HCT116 (cell line): ENCODE measurements around the gene CALCOCO1. TPM values are rescaled to one million over a fixed set of nuclear protein-coding genes. Genes with fewer than 3 reads are reported as not detected.

ENCODE experiments used
- ATAC-seq: fragments of 200-7000 bp; cut with Tn5 transposase; 2 replicates; pipeline ENCODE4 v1.9.1; 2020; ENCODE audit warnings: mild to moderate bottlenecking, moderate library complexity
- BruUV-seq: library from RNA; stranded (reverse); fragments of 400-500 nt; replicated peaks from 2 replicates; lab custom pipeline; 2021; lab: Mats Ljungman, UMichigan
- CTCF ChIA-PET: fragments of 300-600 bp; sonication (Branson Sonifier 250); formaldehyde crosslinking; loops from one replicate; lab custom pipeline; 2021; ENCODE audit warnings: antibody characterized with exemption; lab: Charles Lee
- POLR2A ChIA-PET: fragments of 300-600, 350-600 bp; sonication (Branson Sonifier 250); formaldehyde crosslinking; loops from one replicate; lab custom pipeline; 2021; ENCODE audit warnings: antibody characterized with exemption; lab: Charles Lee
- RAD21 ChIA-PET, 2 experiments: fragments of 300-600 bp; sonication (Branson Sonifier 250); formaldehyde crosslinking; loops; one replicate each; lab custom pipeline; 2023; ENCODE audit warnings: low total read pairs in 2 of 2; ENCODE audit not compliant: uncharacterized antibody in 2 of 2, unreplicated experiment in 2 of 2, low non-redundant PET in 1 of 2; lab: Charles Lee
- DNase-seq: peaks from one replicate; pipeline ENCODE4 v3.0.0-alpha.2; 2010; ENCODE audit warnings: low read depth, low spot score
- H2AFZ ChIP-seq: fragments of 200-600 bp; shearing (Covaris generic), sonication (generic); 2 replicates; pipeline ENCODE4 v1.6.1; 2017; ENCODE audit warnings: low read depth, mixed run types, mixed read lengths, antibody characterized with exemption, low read length; ENCODE audit not compliant: poor library complexity, severe bottlenecking
- H3K27ac ChIP-seq: 2 replicates; pipeline ENCODE4 v1.5.1; 2012; ENCODE audit warnings: low read depth, low read length
- H3K27me3 ChIP-seq: fragments of 200-600 bp; sonication (generic); 2 replicates; pipeline ENCODE4 v1.6.1; 2016; ENCODE audit warnings: mixed run types, low read length, mixed read lengths; ENCODE audit not compliant: insufficient read depth
- H3K36me3 ChIP-seq, 2 experiments: fragments of 200-500 bp in 1 of 2; fragments of 200-600 bp in 1 of 2; sonication (Bioruptor generic) in 1 of 2; sonication (generic) in 1 of 2; 2 replicates each; pipeline versions ENCODE4 v1.5.1 to v1.6.1; 2014 to 2016; ENCODE audit warnings: low read length in 2 of 2, inconsistent platforms in 1 of 2, mixed read lengths in 1 of 2, mixed run types in 1 of 2; ENCODE audit not compliant: insufficient read depth in 2 of 2, control insufficient read depth in 1 of 2
- H3K4me1 ChIP-seq, 2 experiments: fragments of 200-600 bp in 1 of 2; sonication (generic) in 1 of 2; 2 replicates each; pipeline versions ENCODE4 v1.5.1 to v1.6.1; 2012 to 2017; ENCODE audit warnings: low read length in 2 of 2, inconsistent platforms in 1 of 2, mild to moderate bottlenecking in 1 of 2, mixed read lengths in 1 of 2, mixed run types in 1 of 2, moderate library complexity in 1 of 2; ENCODE audit not compliant: insufficient read depth in 2 of 2, control insufficient read depth in 1 of 2
- H3K4me2 ChIP-seq: fragments of 200-600 bp; sonication (generic); 2 replicates; pipeline ENCODE4 v1.6.1; 2017; ENCODE audit warnings: mixed run types, low read length, mixed read lengths
- H3K4me3 ChIP-seq, 2 experiments: fragments of 200-600 bp in 1 of 2; sonication (generic) in 1 of 2; replicated peaks in 1 of 2; 2 replicates each; pipeline ENCODE4 v1.5.1; 2011 to 2016; ENCODE audit warnings: low read length in 2 of 2, control low read depth in 1 of 2, low read depth in 1 of 2, mild to moderate bottlenecking in 1 of 2, mixed read lengths in 1 of 2, mixed run types in 1 of 2
- H3K79me2 ChIP-seq: fragments of 200-600 bp; sonication (generic); 2 replicates; pipeline ENCODE4 v1.6.1; 2017; ENCODE audit warnings: mild to moderate bottlenecking, mixed run types, low read length, moderate library complexity, mixed read lengths; ENCODE audit not compliant: insufficient read depth
- H3K9ac ChIP-seq: fragments of 200-600 bp; sonication (generic); 2 replicates; pipeline ENCODE4 v1.6.1; 2016; ENCODE audit warnings: low read length, mixed read lengths
- H3K9me2 ChIP-seq: fragments of 200-600 bp; sonication (generic), shearing (Covaris generic); 2 replicates; pipeline ENCODE4 v1.6.1; 2017; ENCODE audit warnings: mixed run types, mild to moderate bottlenecking, moderate library complexity; ENCODE audit not compliant: insufficient read depth
- H3K9me3 ChIP-seq, 2 experiments: fragments of 200-500 bp in 1 of 2; fragments of 200-600 bp in 1 of 2; sonication (Bioruptor generic) in 1 of 2; sonication (generic) in 1 of 2; 2 replicates each; pipeline ENCODE4 v1.6.1; 2014 to 2017; ENCODE audit warnings: low read length in 2 of 2, mixed read lengths in 2 of 2, inconsistent platforms in 1 of 2, low read depth in 1 of 2, mild to moderate bottlenecking in 1 of 2, mixed run types in 1 of 2, moderate library complexity in 1 of 2; ENCODE audit not compliant: control insufficient read depth in 1 of 2, insufficient read depth in 1 of 2
- H4K20me1 ChIP-seq: fragments of 200-600 bp; sonication (generic), shearing (Covaris generic); 2 replicates; pipeline ENCODE4 v1.6.1; 2017; ENCODE audit warnings: mixed run types, mild to moderate bottlenecking, moderate library complexity; ENCODE audit not compliant: insufficient read depth
- ATF3 ChIP-seq: IDR thresholded peaks from 2 replicates; pipeline ENCODE4 v1.6.1; 2012
- CEBPB ChIP-seq: IDR thresholded peaks from 2 replicates; pipeline ENCODE4 v1.6.1; 2012; ENCODE audit warnings: low read depth
- EGR1 ChIP-seq: IDR thresholded peaks from 2 replicates; pipeline ENCODE4 v1.6.1; 2012; ENCODE audit warnings: low read depth
- ELF1 ChIP-seq: IDR thresholded peaks from 2 replicates; pipeline ENCODE4 v1.6.1; 2012; ENCODE audit warnings: low read depth, borderline replicate concordance
- EZH2 ChIP-seq: fragments of 200-600 bp; sonication (generic); IDR thresholded peaks from 2 replicates; pipeline ENCODE4 v1.6.1; 2017; ENCODE audit warnings: antibody characterized with exemption, mixed run types
- EZH2phosphoT487 ChIP-seq: fragments of 200-600 bp; IDR thresholded peaks from 2 replicates; pipeline ENCODE4 v1.6.1; 2018; ENCODE audit warnings: antibody characterized with exemption, borderline replicate concordance
- FOSL1 ChIP-seq: IDR thresholded peaks from 2 replicates; pipeline ENCODE4 v1.6.1; 2012; ENCODE audit warnings: low read depth
- MAX ChIP-seq: IDR thresholded peaks from 2 replicates; pipeline ENCODE4 v1.6.1; 2012
- POLR2A ChIP-seq: IDR thresholded peaks from 2 replicates; pipeline ENCODE4 v1.7.0; 2011; ENCODE audit warnings: borderline replicate concordance; ENCODE audit not compliant: insufficient read depth, insufficient read length; ENCODE audit errors: extremely low read depth
- RAD21 ChIP-seq: IDR thresholded peaks from 2 replicates; pipeline ENCODE4 v1.6.1; 2012; ENCODE audit warnings: low read depth, mild to moderate bottlenecking
- SIN3A ChIP-seq: IDR thresholded peaks from 2 replicates; pipeline ENCODE4 v1.6.1; 2012; ENCODE audit warnings: low read depth
- SP1 ChIP-seq: IDR thresholded peaks from 2 replicates; pipeline ENCODE4 v1.6.1; 2012; ENCODE audit warnings: low read depth
- SRF ChIP-seq: IDR thresholded peaks from 2 replicates; pipeline ENCODE4 v1.6.1; 2012; ENCODE audit warnings: low read depth
- TCF7L2 ChIP-seq: IDR thresholded peaks from 2 replicates; pipeline ENCODE4 v1.7.0; 2011; ENCODE audit warnings: borderline replicate concordance, inconsistent platforms; ENCODE audit not compliant: insufficient read depth, insufficient read length; ENCODE audit errors: extremely low read depth
- YY1 ChIP-seq: IDR thresholded peaks from 2 replicates; pipeline ENCODE4 v1.6.1; 2011; ENCODE audit warnings: low read length, low read depth, moderate library complexity, mild to moderate bottlenecking; ENCODE audit not compliant: insufficient replicate concordance; ENCODE audit errors: extremely low read depth
- ZBTB33 ChIP-seq: IDR thresholded peaks from 2 replicates; pipeline ENCODE4 v1.6.1; 2011; ENCODE audit warnings: mild to moderate bottlenecking, low read length, moderate library complexity; ENCODE audit not compliant: insufficient replicate concordance; ENCODE audit errors: extremely low read depth
- ZFX ChIP-seq: fragments of 450-650 bp; IDR thresholded peaks from 2 replicates; pipeline ENCODE4 v1.6.1; 2017
- ZNF274 ChIP-seq: fragments of 200-500 bp; sonication (Bioruptor generic); IDR thresholded peaks from 2 replicates; pipeline ENCODE4 v1.6.1; 2014; ENCODE audit warnings: mild to moderate bottlenecking, low read depth, low read length, inconsistent platforms
- intact Hi-C: fragments of 100-400 bp; cut with micrococcal nuclease; formaldehyde crosslinking; loops from 2 replicates; pipeline ENCODE4 v1.10.0; 2022
- total RNA-seq: library from RNA; stranded (reverse); gene quantifications from one replicate; pipeline ENCODE4 v1.2.1, GENCODE V29; 2021; ENCODE audit not compliant: unreplicated experiment

Gene CALCOCO1
- total RNA-seq, 1 experiment from 2014 or later, result 42.6 TPM

- H4K20me1 ChIP-seq, result no peaks in the 10 kb centered on the region
- ATAC-seq, result no peak
- TF ChIP-seq POLR2A, result no peak
- no peak for TF ChIP-seq TCF7L2
- no peak for TF ChIP-seq SP1
- TF ChIP-seq ZFX, result no peak
- TF ChIP-seq EGR1, result no peak
- no peak for TF ChIP-seq ZBTB33
- no peak for TF ChIP-seq FOSL1
- TF ChIP-seq EZH2phosphoT487, result no peak
- no peak for TF ChIP-seq CEBPB
- TF ChIP-seq SRF, result no peak
- no peak for TF ChIP-seq RAD21
- no peak for TF ChIP-seq SIN3A
- no peak for TF ChIP-seq ATF3
- no peak for TF ChIP-seq ZNF274
- no peak for TF ChIP-seq MAX
- TF ChIP-seq YY1, result no peak
- no peak for TF ChIP-seq EZH2
- TF ChIP-seq ELF1, result no peak
- no peak overlapping the region for H2AFZ ChIP-seq
- H3K9ac ChIP-seq, result no peak overlapping the region
- BruUV-seq, result no TSS peak
- H3K36me3 ChIP-seq, result no peaks in the 10 kb centered on the region
- H3K27me3 ChIP-seq, result peaks cover 4% of the 10 kb centered on the region; the same call in 1 of the 2 replicates
- no peak overlapping the region for H3K4me3 ChIP-seq
- H3K79me2 ChIP-seq, result no peaks in the 10 kb centered on the region
- intact Hi-C loops, result loop anchor here (5.0 kb wide), 2 partner anchors 218 to 438 kb away; partner anchors contain the start of gene HOXC10
- no peak overlapping the region for H3K4me2 ChIP-seq
- RAD21 ChIA-PET, result no interaction called here
- H3K4me1 ChIP-seq, result peaks cover 9 to 15% of the 10 kb centered on the region in 2 experiments
- CTCF ChIA-PET, result interaction anchor here (0.7 to 1.9 kb wide), 5 partner anchors 12 to 448 kb away, joined by 3 to 7 read pairs (median 3); no protein-coding TSS in a partner anchor
- H3K9me3 ChIP-seq, result no peaks in the 10 kb centered on the region
- no peak for DNase-seq
- no peaks in the 10 kb centered on the region for H3K9me2 ChIP-seq
- POLR2A ChIA-PET, result no interaction called here
- H3K27ac ChIP-seq, result no peak overlapping the region
Observed at GRCh38 chr12:53768976-53769375, 41.7 kb upstream of the CALCOCO1 start.
